NCI-H1417 treated with DMSO at 0.1 percent for 48 hours (cell line): ENCODE results near the gene PRM1.
"Not testable (repeated sequence)": the region's sequence is repeated elsewhere in the genome, so short reads cannot be mapped to it uniquely, and the experiment has no call there.

Experiments used
- DNase-seq: peaks from one replicate; lab custom pipeline; 2025; lab: John Stamatoyannopoulos, UW

PRM1 gene

GRCh38 chr16:11314309-11314894, 33.3 kb upstream of the PRM1 start:
- DNase-seq: no peak

GRCh38 chr16:11313493-11314308, 32.6 kb upstream of the PRM1 start:
- DNase-seq: no peak

- DNase-seq: no peak
These were observed 31.8 kb upstream of the PRM1 start for GRCh38 chr16:11312718-11313492.

- DNase-seq: no peak
These were observed 29.9 kb upstream of the PRM1 start for GRCh38 chr16:11310997-11311561.

GRCh38 chr16:11310634-11310977, 29.5 kb upstream of the PRM1 start:
- DNase-seq: no peak

- no peak for DNase-seq
These were observed 28.9 kb upstream of the PRM1 start for GRCh38 chr16:11309895-11310633.

GRCh38 chr16:11308493-11309283, 27.6 kb upstream of the PRM1 start:
- DNase-seq: no peak

GRCh38 chr16:11307639-11308492, 26.7 kb upstream of the PRM1 start:
- DNase-seq: no peak

GRCh38 chr16:11306997-11307638, 26.0 kb upstream of the PRM1 start:
- no peak for DNase-seq

- DNase-seq: no peak
These were observed 25.3 kb upstream of the PRM1 start for GRCh38 chr16:11306381-11306780.

- DNase-seq: no peak
These were observed 22.4 kb upstream of the PRM1 start for GRCh38 chr16:11303405-11304138.

- DNase-seq: no peak
These were observed 21.8 kb upstream of the PRM1 start for GRCh38 chr16:11302977-11303376.

GRCh38 chr16:11301645-11302501, 20.7 kb upstream of the PRM1 start:
- no peak for DNase-seq

- no peak for DNase-seq
These were observed 19.4 kb upstream of the PRM1 start for GRCh38 chr16:11300560-11300892.

- no peak for DNase-seq
These were observed 18.9 kb upstream of the PRM1 start for GRCh38 chr16:11299865-11300559.

- not testable (repeated sequence) for DNase-seq
These were observed 17.9 kb upstream of the PRM1 start for GRCh38 chr16:11298950-11299547.
